ENCODE results near the gene DYNAP. TPM values are rescaled to one million over a fixed set of nuclear protein-coding genes. Genes with fewer than 3 reads are reported as not detected.

DYNAP gene
- total and polyA plus RNA-seq, 2 experiments from 2014 or later: 0.13 to 0.28 TPM

- TF ChIP-seq ZNF462 (CRISPR knock-in tag; IDR thresholded peaks at IDR 0.05) (no peak), POLR2AphosphoS5 (IDR thresholded peaks at IDR 0.05; ENCODE audit: low read depth) (no peak), CTCF (conservative IDR thresholded peaks at IDR 0.05; ENCODE audit: low read depth in 2 of 2) (no peak), NANOG (IDR thresholded peaks at IDR 0.05; ENCODE audit: borderline replicate concordance) (no peak)
Measured at GRCh38 chr18:54551590-54551989, 39.5 kb upstream of the DYNAP start (continued).

GRCh38 chr18:54555286-54555685, 35.8 kb upstream of the DYNAP start:
- Histone ChIP-seq H3K79me2 (replicated peaks; ENCODE audit: insufficient read depth) (no peaks in the 10 kb centered on the region), H2AFZ (no peak overlapping the region), H3K27me3 (ENCODE audit: insufficient read depth) (no peaks in the 10 kb centered on the region), H3K4me3 (no peak overlapping the region), H3K36me3 (ENCODE audit: insufficient read depth) (peaks cover 11% of the 10 kb centered on the region; the same call in 1 of the 2 replicates), H3K4me2 (no peak overlapping the region), H4K20me1 (replicated peaks; ENCODE audit: insufficient read depth) (no peaks in the 10 kb centered on the region), H3F3A (replicated peaks; ENCODE audit: low read depth) (no peaks in the 10 kb centered on the region), H3K27ac (ENCODE audit: low read depth) (no peak overlapping the region), H3K9me2 (ENCODE audit: insufficient read depth) (no peaks in the 10 kb centered on the region), H3K4me1 (ENCODE audit: insufficient read depth) (peaks cover 5% of the 10 kb centered on the region)
- peaks cover 35% of the 10 kb centered on the region; the same call in 2 of the 3 replicates for H3K36me3 Mint-ChIP-seq (ENCODE audit: low read depth)
- DNase-seq (ENCODE audit: low spot score) (no peak), ATAC-seq (no peak)
- no peak overlapping the region for H3K4me3 Mint-ChIP-seq
- no peak overlapping the region for H3K27ac Mint-ChIP-seq
- H3K9me3 Mint-ChIP-seq: peaks cover 53% of the 10 kb centered on the region
- no peaks in the 10 kb centered on the region for H3K27me3 Mint-ChIP-seq (ENCODE audit: insufficient read depth, low read depth, poor library complexity)
- peaks cover 11% of the 10 kb centered on the region for H3K4me1 Mint-ChIP-seq
- TF ChIP-seq STAT1 (IDR thresholded peaks at IDR 0.05; ENCODE audit: unreplicated experiment): no peak
- no peak for TF ChIP-seq REST (IDR thresholded peaks at IDR 0.05; ENCODE audit: unreplicated experiment)
- no peak for TF ChIP-seq ZNF331 (CRISPR knock-in tag; IDR thresholded peaks at IDR 0.05; ENCODE audit: low read depth)
- no peak for TF ChIP-seq JUNB (IDR thresholded peaks at IDR 0.05; ENCODE audit: unreplicated experiment)
- no peak for TF ChIP-seq CREB1 (CRISPR knock-in tag; IDR thresholded peaks at IDR 0.05; ENCODE audit: low read depth)
- no peak for TF ChIP-seq POLR2AphosphoS5 (IDR thresholded peaks at IDR 0.05; ENCODE audit: low read depth)
- no peak for TF ChIP-seq CTCF (conservative IDR thresholded peaks at IDR 0.05; ENCODE audit: low read depth in 2 of 2)
- TF ChIP-seq NANOG (IDR thresholded peaks at IDR 0.05; ENCODE audit: borderline replicate concordance): no peak
- no peak for TF ChIP-seq EZH2phosphoT487 (IDR thresholded peaks at IDR 0.05; ENCODE audit: unreplicated experiment)

Data from GM23338 (cell line).